B cell (primary cell): ENCODE measurements around the gene KRT38. TPM values are rescaled to one million over a fixed set of nuclear protein-coding genes. Genes with fewer than 3 reads are reported as not detected.

Source experiments
- ATAC-seq: fragments of 200-7000 bp; cut with Tn5 transposase; one replicate; pipeline ENCODE4 v1.10.0; 2021; ENCODE audit warnings: low read depth, mild to moderate bottlenecking, moderate number of reproducible peaks, moderate library complexity
- CTCF ChIA-PET: fragments of 350-600 bp; sonication (Branson Sonifier 250); formaldehyde crosslinking; loops from one replicate; lab custom pipeline; 2021; ENCODE audit warnings: antibody characterized with exemption, inconsistent platforms; lab: Charles Lee
- POLR2A ChIA-PET: fragments of 350-600 bp; sonication (Branson Sonifier 250); formaldehyde crosslinking; loops from one replicate; lab custom pipeline; 2021; ENCODE audit warnings: antibody characterized with exemption; lab: Charles Lee
- DNase-seq: peaks from one replicate; pipeline ENCODE4 v3.0.0; 2013
- H2AFZ ChIP-seq: 2 replicates; pipeline ENCODE4 v1.6.1; 2012; ENCODE audit warnings: mild to moderate bottlenecking, low read depth, low read length; ENCODE audit not compliant: insufficient read depth, poor library complexity, severe bottlenecking
- H3K27ac ChIP-seq, 2 donors: 1 replicate in 1 of 2; 2 replicates in 1 of 2; pipeline ENCODE4 v1.5.1; 2012 to 2013; ENCODE audit warnings: low read length in 2 of 2, mild to moderate bottlenecking in 2 of 2, moderate library complexity in 1 of 2
- H3K27me3 ChIP-seq, 4 experiments: fragments of 200-600 bp in 1 of 4; sonication (generic) in 1 of 4; replicated peaks in 1 of 4; 1 replicate in 2 of 4; 2 replicates in 2 of 4; pipeline versions ENCODE4 v1.6.1 to v1.7.0; 2013 to 2016; ENCODE audit warnings: low read length in 3 of 4, mild to moderate bottlenecking in 2 of 4, mixed read lengths in 1 of 4, moderate library complexity in 1 of 4; ENCODE audit not compliant: insufficient read depth in 4 of 4, control insufficient read depth in 3 of 4; ENCODE audit errors: control extremely low read depth in 1 of 4
- H3K36me3 ChIP-seq, 2 experiments: replicated peaks in 1 of 2; 1 replicate in 1 of 2; 2 replicates in 1 of 2; pipeline versions ENCODE4 v1.6.1 to v1.7.1; 2013; ENCODE audit warnings: low read length in 1 of 2; ENCODE audit not compliant: insufficient read depth in 2 of 2, control insufficient read depth in 1 of 2; ENCODE audit errors: control extremely low read depth in 1 of 2, extremely low read depth in 1 of 2
- H3K4me1 ChIP-seq, 2 donors: fragments of 200-600 bp in 1 of 2; sonication (generic) in 1 of 2; 1 replicate in 1 of 2; 2 replicates in 1 of 2; pipeline versions ENCODE4 v1.5.1 to v1.6.1; 2013 to 2017; ENCODE audit warnings: low read length in 2 of 2; ENCODE audit not compliant: control insufficient read depth in 2 of 2, insufficient read depth in 2 of 2
- H3K4me2 ChIP-seq: replicated peaks from 2 replicates; pipeline ENCODE3; 2012; ENCODE audit warnings: mild to moderate bottlenecking, low read depth, low read length; ENCODE audit not compliant: poor library complexity, severe bottlenecking
- H3K4me3 ChIP-seq, 5 experiments: fragments of 200-600 bp in 1 of 5; sonication (generic) in 1 of 5; 1 replicate in 3 of 5; 2 replicates in 2 of 5; pipeline versions ENCODE4 v1.5.1 to v1.7.0; 2011 to 2016; ENCODE audit warnings: low read length in 4 of 5, mild to moderate bottlenecking in 4 of 5, low read depth in 2 of 5, control low read depth in 1 of 5, moderate library complexity in 1 of 5; ENCODE audit not compliant: insufficient read depth in 1 of 5; ENCODE audit errors: control extremely low read depth in 1 of 5, extremely low read depth in 1 of 5
- H3K79me2 ChIP-seq: fragments of 200-600 bp; sonication (generic); one replicate; pipeline ENCODE4 v1.6.0; 2016; ENCODE audit warnings: low read length; ENCODE audit not compliant: control insufficient read depth, insufficient read depth
- H3K9ac ChIP-seq: fragments of 200-600 bp; sonication (generic); 2 replicates; pipeline ENCODE4 v1.6.1; 2017; ENCODE audit warnings: mild to moderate bottlenecking, low read length, moderate library complexity
- H3K9me3 ChIP-seq, 3 donors: one replicate each; pipeline versions ENCODE4 v1.6.1 to v1.7.1; 2013; ENCODE audit warnings: low read length in 2 of 3; ENCODE audit not compliant: control insufficient read depth in 2 of 3, insufficient read depth in 1 of 3; ENCODE audit errors: control extremely low read depth in 1 of 3
- H4K20me1 ChIP-seq: 2 replicates; pipeline ENCODE4 v1.6.0; 2012; ENCODE audit warnings: mild to moderate bottlenecking, low read length; ENCODE audit not compliant: insufficient read depth, control insufficient read depth, poor library complexity, severe bottlenecking
- H3K27ac Mint-ChIP-seq: one replicate; pipeline ENCODE4 v1.8.0; 2021; ENCODE audit warnings: mixed read lengths
- H3K27me3 Mint-ChIP-seq: one replicate; pipeline ENCODE4 v1.8.0; 2021; ENCODE audit warnings: mixed read lengths
- H3K4me1 Mint-ChIP-seq: one replicate; pipeline ENCODE4 v1.8.0; 2021; ENCODE audit warnings: mixed read lengths
- H3K4me3 Mint-ChIP-seq: one replicate; pipeline ENCODE4 v1.8.0; 2021; ENCODE audit warnings: mixed read lengths
- H3K9me3 Mint-ChIP-seq: one replicate; pipeline ENCODE4 v1.8.0; 2022; ENCODE audit warnings: mixed read lengths; ENCODE audit not compliant: insufficient read depth
- CTCF ChIP-seq: fragments of 200-600 bp; IDR thresholded peaks from one replicate; pipeline ENCODE4 v1.8.0; 2022; ENCODE audit warnings: antibody characterized with exemption, mild to moderate bottlenecking
- EZH2 ChIP-seq: IDR thresholded peaks from 2 replicates; pipeline ENCODE4 v1.6.1; 2012; ENCODE audit warnings: borderline replicate concordance, low read depth, mild to moderate bottlenecking, moderate library complexity, low read length; ENCODE audit not compliant: insufficient read depth, poor library complexity, severe bottlenecking
- WGBS: methylation state at CpG from one replicate; pipeline ENCODE4 v1.1.5; 2013; ENCODE audit warnings: missing lambda C conversion rate; ENCODE audit not compliant: insufficient coverage; 5-methylcytosine and 5-hydroxymethylcytosine counted together
- intact Hi-C: fragments of 100-400 bp; cut with micrococcal nuclease; formaldehyde crosslinking; loops from one replicate; pipeline ENCODE4 v1.10.0; 2022
- polyA plus RNA-seq: library from polyadenylated mRNA; depleted of rRNA; stranded (reverse); fragments of >200 nt; gene quantifications from 2 replicates; pipeline ENCODE4 v1.2.3, GENCODE V29; 2012
- total RNA-seq, 2 donors: library from RNA; stranded (reverse); fragments of 120-200 nt in 1 of 2; gene quantifications; 1 replicate in 1 of 2; 2 replicates in 1 of 2; pipeline versions ENCODE4 v1.2.3 to v1.2.4, GENCODE V29; 2013 to 2022

KRT38 gene
- total and polyA plus RNA-seq, 2 donors (not counting 1 experiment from before 2014, with no cell fraction given) = not detected

GRCh38 chr17:41463746-41464145 lies 23.0 kb upstream of the KRT38 start:
- no peaks in the 10 kb centered on the region for H3K4me1 ChIP-seq
- H3K4me2 ChIP-seq = no peak overlapping the region
- H3K4me3 ChIP-seq = no peak overlapping the region
- no peak overlapping the region for H2AFZ ChIP-seq
- H3K27ac ChIP-seq = no peak overlapping the region
- ChIA-PET POLR2A (no interaction called here), CTCF (no interaction called here)
- TF ChIP-seq CTCF (no peak), EZH2 (no peak)
- Mint-ChIP-seq H3K4me1 (no peaks in the 10 kb centered on the region), H3K27ac (no peak overlapping the region), H3K4me3 (no peak overlapping the region), H3K9me3 (no peaks in the 10 kb centered on the region), H3K27me3 (peaks cover 43% of the 10 kb centered on the region)
- H3K27me3 ChIP-seq = peaks cover 0 to 4% (median 2%) of the 10 kb centered on the region in 4 experiments
- no peaks in the 10 kb centered on the region for H4K20me1 ChIP-seq
- intact Hi-C loops = no loop called here
- ATAC-seq = no peak
- DNase-seq = no peak
- H3K36me3 ChIP-seq = no peaks in the 10 kb centered on the region
- peaks cover 0 to 12% (median 0%) of the 10 kb centered on the region in 3 donors for H3K9me3 ChIP-seq
- no peaks in the 10 kb centered on the region for H3K79me2 ChIP-seq
- 94% methylated on average over 8 of the region's 8 CpGs for WGBS
- H3K9ac ChIP-seq = no peak overlapping the region

- CTCF ChIA-PET = no interaction called here
- no peaks in the 10 kb centered on the region for H3K36me3 ChIP-seq
- WGBS = 74% methylated on average over 15 of the region's 15 CpGs
- no peaks in the 10 kb centered on the region for H3K4me1 ChIP-seq
- intact Hi-C loops = no loop called here
- H3K27ac ChIP-seq = no peak overlapping the region
- Mint-ChIP-seq H3K9me3 (no peaks in the 10 kb centered on the region), H3K4me3 (no peak overlapping the region), H3K4me1 (no peaks in the 10 kb centered on the region), H3K27ac (no peak overlapping the region), H3K27me3 (peaks cover 47% of the 10 kb centered on the region)
- H2AFZ ChIP-seq = no peak overlapping the region
- H3K4me3 ChIP-seq = no peak overlapping the region
- DNase-seq = no peak
- ATAC-seq = no peak
- peaks cover 0 to 12% (median 0%) of the 10 kb centered on the region in 3 donors for H3K9me3 ChIP-seq
- no peak overlapping the region for H3K4me2 ChIP-seq
- no peak overlapping the region for H3K9ac ChIP-seq
- TF ChIP-seq CTCF (no peak), EZH2 (no peak)
- H3K79me2 ChIP-seq = no peaks in the 10 kb centered on the region
- peaks cover 0 to 3% (median 0%) of the 10 kb centered on the region in 4 experiments for H3K27me3 ChIP-seq
- POLR2A ChIA-PET = no interaction called here
- no peaks in the 10 kb centered on the region for H4K20me1 ChIP-seq
These were observed 21.9 kb upstream of the KRT38 start for GRCh38 chr17:41462705-41463104.
